ENCODE data around the gene TUBA4A. TPM values are rescaled to one million over a fixed set of nuclear protein-coding genes. Genes with fewer than 3 reads are reported as not detected.

TUBA4A gene
- total RNA-seq, 2 donors from 2014 or later: 43.5 to 51.2 TPM

GRCh38 chr2:219230059-219230540 lies 23.6 kb downstream of the TUBA4A start:
- intact Hi-C loops (cut with DNase I): no loop called here
- peak overlapping the region; percentile 95 to 96 for H3K27ac ChIP-seq
- no peaks in the 10 kb centered on the region for H3K9me3 ChIP-seq
- H3K27me3 ChIP-seq (replicated peaks; ENCODE audit: insufficient read depth): no peaks in the 10 kb centered on the region
- TF ChIP-seq POLR2A (IDR thresholded peaks at IDR 0.05): no peak
- TF ChIP-seq CTCF (IDR thresholded peaks at IDR 0.05): no peak
- no peak for TF ChIP-seq POLR2AphosphoS5 (IDR thresholded peaks at IDR 0.05)
- peaks cover 16 to 24% of the 10 kb centered on the region in 2 donors for H3K36me3 ChIP-seq
- H3K4me3 ChIP-seq: peak overlapping the region; percentile 67 to 91
- 0% methylated on average over 24 of the region's 24 CpGs for WGBS
- peak; percentile 53 for DNase-seq (ENCODE audit: low spot score)
- peaks cover 3% of the 10 kb centered on the region for H3K4me1 ChIP-seq (replicated peaks)

- Histone ChIP-seq H3K36me3 (peaks cover 14 to 21% of the 10 kb centered on the region in 2 donors), H3K4me1 (replicated peaks) (peaks cover 3% of the 10 kb centered on the region)
These were observed 24.2 kb downstream of the TUBA4A start, which contains the start of the genes ANKZF1 and ATG9A for GRCh38 chr2:219229305-219230058. TSS of gene ANKZF1 (plus strand) at chr2:219229806. CDS start at chr2:219230258, 452 bp downstream. TSS of gene ATG9A (minus strand) at chr2:219229636. CDS start at chr2:219228024, 1,612 bp downstream.

GRCh38 chr2:219228911-219229304 lies 24.8 kb downstream of the TUBA4A start:
- intact Hi-C loops (cut with DNase I): no loop called here
- TF ChIP-seq CTCF (IDR thresholded peaks at IDR 0.05): no peak
- no peak for TF ChIP-seq POLR2A (IDR thresholded peaks at IDR 0.05)
- TF ChIP-seq POLR2AphosphoS5 (IDR thresholded peaks at IDR 0.05): no peak
- DNase-seq (ENCODE audit: low spot score): no peak
- Histone ChIP-seq H3K4me3 (peak overlapping the region; percentile 67 to 91), H3K27me3 (replicated peaks; ENCODE audit: insufficient read depth) (no peaks in the 10 kb centered on the region), H3K4me1 (replicated peaks) (peaks cover 3% of the 10 kb centered on the region), H3K9me3 (no peaks in the 10 kb centered on the region), H3K36me3 (peaks cover 15 to 21% of the 10 kb centered on the region in 2 donors), H3K27ac (peak overlapping the region; percentile 95 to 96)
- WGBS: 8% methylated on average over 3 of the region's 19 CpGs

More at GRCh38 chr2:219229305-219230058, 24.2 kb downstream of the TUBA4A start, which contains the start of the genes ANKZF1 and ATG9A:
- Histone ChIP-seq H3K9me3 (no peaks in the 10 kb centered on the region), H3K27me3 (replicated peaks; ENCODE audit: insufficient read depth) (no peaks in the 10 kb centered on the region), H3K4me3 (peak within 1 kb of the TSS; percentile 67 to 91), H3K27ac (peak within 1 kb of the TSS; percentile 95 to 96)
- DNase-seq (ENCODE audit: low spot score): peak; percentile 99
- WGBS: 0% methylated on average over 18 of the region's 80 CpGs
- TF ChIP-seq POLR2AphosphoS5 (IDR thresholded peaks at IDR 0.05) (peak; percentile 98), POLR2A (IDR thresholded peaks at IDR 0.05) (peak; percentile 79), CTCF (IDR thresholded peaks at IDR 0.05) (peak in 2 of 4 experiments; percentile 17 to 18)
- intact Hi-C loops (cut with DNase I): no loop called here

- no peak for DNase-seq (ENCODE audit: low spot score)
- 44% methylated on average over 7 of the region's 7 CpGs for WGBS
- Histone ChIP-seq H3K36me3 (peaks cover 10 to 23% of the 10 kb centered on the region in 2 donors), H3K4me1 (replicated peaks) (peaks cover 3% of the 10 kb centered on the region), H3K9me3 (no peaks in the 10 kb centered on the region), H3K4me3 (peak overlapping the region; percentile 67 to 91), H3K27ac (peak overlapping the region; percentile 95 to 96), H3K27me3 (replicated peaks; ENCODE audit: insufficient read depth) (no peaks in the 10 kb centered on the region)
- TF ChIP-seq POLR2AphosphoS5 (IDR thresholded peaks at IDR 0.05) (no peak), CTCF (IDR thresholded peaks at IDR 0.05) (no peak), POLR2A (IDR thresholded peaks at IDR 0.05) (no peak)
- intact Hi-C loops (cut with DNase I): no loop called here
These were observed 25.4 kb downstream of the TUBA4A start for GRCh38 chr2:219228041-219228910.
